ENCODE data around the gene ERH. TPM values are rescaled to one million over a fixed set of nuclear protein-coding genes. Genes with fewer than 3 reads are reported as not detected.

The ERH gene
- total RNA-seq, 1 experiment from 2014 or later: 222 TPM

- ChIA-PET CTCF (interaction anchor here (0.5 kb wide), 1 partner anchor 29 kb away, joined by 7 read pairs; no protein-coding TSS in a partner anchor), POLR2A (no interaction called here)
- ATAC-seq (no peak), DNase-seq (ENCODE audit: low read depth, low spot score) (no peak)
- intact Hi-C loops (cut with micrococcal nuclease; ENCODE audit: unreplicated experiment): loop anchor here (10.0 kb wide), 1 partner anchor 106 kb away; no protein-coding TSS in a partner anchor
- H3K4me1 ChIP-seq (ENCODE audit: control insufficient read depth, insufficient read depth, low read length): no peaks in the 10 kb centered on the region
- H3K27me3 ChIP-seq (ENCODE audit: control insufficient read depth, insufficient read depth, low read length): no peaks in the 10 kb centered on the region
- TF ChIP-seq CTCF (IDR thresholded peaks at IDR 0.05) (no peak), TCF7L2 (IDR thresholded peaks at IDR 0.05; ENCODE audit: low read depth, low read length) (no peak), SIN3A (IDR thresholded peaks at IDR 0.05; ENCODE audit: borderline replicate concordance, insufficient read depth, low read depth, low read length) (no peak), POLR2AphosphoS5 (IDR thresholded peaks at IDR 0.05; ENCODE audit: low read depth, low read length) (no peak), REST (IDR thresholded peaks at IDR 0.05; ENCODE audit: insufficient read depth in 1 of 2, low read depth in 2 of 2, low read length in 1 of 2) (no peak)
- BruUV-seq (replicated peaks): no TSS peak
- in situ Hi-C loops (cut with HindIII; ENCODE audit: low pct_unique_long_range_greater_than_20kb, low sequenced_read_pairs): no loop called here
- no peak overlapping the region for H3K4me3 ChIP-seq (ENCODE audit: low read depth in 2 of 2, low read length in 2 of 2)
- H3K36me3 ChIP-seq (ENCODE audit: control insufficient read depth, insufficient read depth, low read length): no peaks in the 10 kb centered on the region
- H3K9me3 ChIP-seq (ENCODE audit: control insufficient read depth, insufficient read depth, low read depth, low read length): no peaks in the 10 kb centered on the region
- H3K27ac ChIP-seq (ENCODE audit: low read length): no peak overlapping the region
Observed at GRCh38 chr14:69350892-69351291, 47.2 kb downstream of the ERH start.

DNA sequence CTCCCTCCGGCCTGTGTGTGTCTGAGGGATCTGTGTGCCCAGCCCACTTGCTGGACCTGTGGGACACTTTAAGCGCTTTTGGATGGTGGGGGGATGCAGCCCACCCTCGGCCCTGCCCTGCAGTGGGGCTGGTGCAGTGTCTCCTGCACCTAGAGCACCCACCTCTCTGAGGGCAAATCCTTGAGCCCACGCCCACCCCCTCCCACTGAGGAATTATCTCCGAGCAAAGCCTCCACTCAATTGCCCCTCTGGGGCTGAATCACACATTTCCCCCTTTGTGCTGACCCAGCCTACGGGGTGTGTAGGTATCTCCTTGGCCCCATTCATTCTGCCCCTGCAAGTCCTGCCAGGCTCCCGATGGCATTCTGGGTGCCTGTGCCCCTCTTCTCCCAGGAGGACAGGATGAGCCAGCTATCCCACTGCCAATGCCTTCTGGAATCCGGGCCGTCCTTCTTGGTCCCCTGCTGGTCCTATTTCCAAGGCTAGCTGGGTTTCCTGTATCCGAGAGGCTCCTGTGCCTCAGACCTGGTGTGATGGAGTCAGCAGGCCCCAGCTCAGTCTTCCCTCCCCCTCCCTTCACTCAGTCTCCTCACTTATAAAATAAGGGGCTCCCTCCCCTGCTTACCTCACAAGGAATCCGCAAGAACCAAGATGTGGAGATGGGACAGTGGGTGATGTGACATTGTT lies 48.9 kb downstream of the ERH start:
- no peak for ATAC-seq
- BruUV-seq (replicated peaks): no TSS peak
- Histone ChIP-seq H3K36me3 (ENCODE audit: control insufficient read depth, insufficient read depth, low read length) (no peaks in the 10 kb centered on the region), H3K4me1 (ENCODE audit: control insufficient read depth, insufficient read depth, low read length) (no peaks in the 10 kb centered on the region), H3K27me3 (ENCODE audit: control insufficient read depth, insufficient read depth, low read length) (no peaks in the 10 kb centered on the region), H3K4me3 (ENCODE audit: low read depth in 2 of 2, low read length in 2 of 2) (no peak overlapping the region), H3K9me3 (ENCODE audit: control insufficient read depth, insufficient read depth, low read depth, low read length) (no peaks in the 10 kb centered on the region), H3K27ac (ENCODE audit: low read length) (no peak overlapping the region)
- CTCF ChIA-PET: no interaction called here
- no peak for DNase-seq (ENCODE audit: low read depth, low spot score)
- in situ Hi-C loops (cut with HindIII; ENCODE audit: low pct_unique_long_range_greater_than_20kb, low sequenced_read_pairs): no loop called here
- POLR2A ChIA-PET: no interaction called here
- TF ChIP-seq SIN3A (IDR thresholded peaks at IDR 0.05; ENCODE audit: borderline replicate concordance, insufficient read depth, low read depth, low read length) (no peak), REST (IDR thresholded peaks at IDR 0.05; ENCODE audit: insufficient read depth in 1 of 2, low read depth in 2 of 2, low read length in 1 of 2) (no peak), CTCF (IDR thresholded peaks at IDR 0.05) (no peak), TCF7L2 (IDR thresholded peaks at IDR 0.05; ENCODE audit: low read depth, low read length) (no peak), POLR2AphosphoS5 (IDR thresholded peaks at IDR 0.05; ENCODE audit: low read depth, low read length) (no peak)
- intact Hi-C loops (cut with micrococcal nuclease; ENCODE audit: unreplicated experiment): loop anchor here (10.0 kb wide), 1 partner anchor 84 kb away; the partner anchor contains the start of gene GALNT16

Data from Panc1 (cell line).